ENCODE results near the gene CTBS. TPM values are rescaled to one million over a fixed set of nuclear protein-coding genes. Genes with fewer than 3 reads are reported as not detected.

Gene CTBS
- total and polyA plus RNA-seq, 2 of the 13 experiments (the other 11 are each of a cell fraction or from before 2014, with no cell fraction given), result 4.7 to 12.4 TPM

GRCh38 chr1:84611796-84612195 lies 37.6 kb upstream of the CTBS start (continued):
- no peak for TF ChIP-seq CENPBD1 (CRISPR knock-in tag; IDR thresholded peaks at IDR 0.05; ENCODE audit: borderline replicate concordance, low read depth)

- no peak overlapping the region for H3K27ac ChIP-seq (ENCODE audit: extremely low read length, insufficient read depth, low read length)
- H2AFZ ChIP-seq (ENCODE audit: low read length), result no peak overlapping the region
- TF ChIP-seq PBX2 (CRISPR knock-in tag; IDR thresholded peaks at IDR 0.05) (no peak), E2F2 (CRISPR knock-in tag; IDR thresholded peaks at IDR 0.05; ENCODE audit: borderline replicate concordance) (no peak), ZNF205 (CRISPR knock-in tag; IDR thresholded peaks at IDR 0.05) (no peak), HOXA5 (CRISPR knock-in tag; IDR thresholded peaks at IDR 0.05) (no peak), PTBP1 (IDR thresholded peaks at IDR 0.05; ENCODE audit: low read depth, low read length, poor library complexity, severe bottlenecking) (no peak), GABPB1 (CRISPR knock-in tag; IDR thresholded peaks at IDR 0.05) (no peak), ZNF230 (CRISPR knock-in tag; IDR thresholded peaks at IDR 0.05) (no peak), ZNF317 (CRISPR knock-in tag; IDR thresholded peaks at IDR 0.05) (no peak), TFDP1 (CRISPR knock-in tag; IDR thresholded peaks at IDR 0.05; ENCODE audit: borderline replicate concordance) (no peak), ZMYM2 (CRISPR knock-in tag; IDR thresholded peaks at IDR 0.05) (no peak), ZNF557 (CRISPR knock-in tag; IDR thresholded peaks at IDR 0.05) (no peak), JUNB (CRISPR knock-in tag; IDR thresholded peaks at IDR 0.05; ENCODE audit: borderline replicate concordance) (no peak), MEIS1 (CRISPR knock-in tag; IDR thresholded peaks at IDR 0.05; ENCODE audit: borderline replicate concordance) (no peak), MIXL1 (CRISPR knock-in tag; IDR thresholded peaks at IDR 0.05) (no peak)
- in situ Hi-C loops (cut with HindIII; ENCODE audit: extremely low pct_ligation_motif_present, low pct_unique_long_range_greater_than_20kb), result loop anchor here (25.0 kb wide), 2 partner anchors 474 to 674 kb away; partner anchors contain the start of gene PRKACB
- ATAC-seq (no peak), FAIRE-seq (no peak), DNase-seq (ENCODE audit: low spot score) (no peak)
- no peaks in the 10 kb centered on the region for H3K36me3 ChIP-seq (replicated peaks in 1 of 2; ENCODE audit: control insufficient read depth in 1 of 2, insufficient read depth in 2 of 2, low read length in 2 of 2)
- H3K9me3 ChIP-seq (ENCODE audit: low read length), result peaks cover 27% of the 10 kb centered on the region
- H3K27me3 ChIP-seq (ENCODE audit: control insufficient read depth in 1 of 2, insufficient read depth in 2 of 2, low read length in 2 of 2), result no peaks in the 10 kb centered on the region; a peak in 1 of 5 replicates
- CTCF ChIA-PET (ENCODE audit: low intra/inter-chr PET ratio, low total read pairs), result no interaction called here
- no TSS peak for BruUV-seq (replicated peaks)
- H4K20me1 ChIP-seq (ENCODE audit: insufficient read depth, low read length), result no peaks in the 10 kb centered on the region
- no peak overlapping the region for H3K9ac ChIP-seq (ENCODE audit: insufficient read depth, low read depth, low read length)
- no peak overlapping the region for H3K4me3 ChIP-seq (replicated peaks in 1 of 3; ENCODE audit: insufficient read depth in 1 of 3, low read depth in 2 of 3, low read length in 3 of 3)
- intact Hi-C loops (cut with micrococcal nuclease; ENCODE audit: unreplicated experiment), result no loop called here
- POLR2A ChIA-PET, result interaction anchor here (0.5 kb wide), 1 partner anchor 14 kb away, joined by 3 read pairs; no protein-coding TSS in a partner anchor
- WGBS (ENCODE audit: low lambda C conversion rate), result 80% methylated on average over 1 of the region's 1 CpG
- no peak overlapping the region for H3K4me2 ChIP-seq (ENCODE audit: low read depth, low read length)
- H3K4me1 ChIP-seq (ENCODE audit: insufficient read depth, low read length), result no peaks in the 10 kb centered on the region
- H3K79me2 ChIP-seq (ENCODE audit: insufficient read depth, low read length), result no peaks in the 10 kb centered on the region
Measured at GRCh38 chr1:84611091-84611490, 36.9 kb upstream of the CTBS start.

All from HepG2 (cell line).